ENCODE data around the gene LHFPL4.
"Not testable (repeated sequence)": the region's sequence is repeated elsewhere in the genome, so short reads cannot be mapped to it uniquely, and the experiment has no call there.

LHFPL4 gene

GRCh38 chr3:9553021-9553947, at the start of gene LHFPL4:
LHFPL4 (minus strand) TSS chr3:9553822; CDS start chr3:9552679, 1,143 bp downstream.
- intact Hi-C loops (cut with DNase I): no loop called here
- peak in 37 of 42 donors; percentile 6 to 72 (median 48) for DNase-seq

- DNase-seq: no peak
- intact Hi-C loops (cut with DNase I): no loop called here
Observed at GRCh38 chr3:9602620-9603019, 49.0 kb upstream of the LHFPL4 start.

GRCh38 chr3:9601006-9601581, 47.5 kb upstream of the LHFPL4 start:
- intact Hi-C loops (cut with DNase I); DNase-seq: not testable (repeated sequence)

- intact Hi-C loops (cut with DNase I): no loop called here
- DNase-seq: peak in 33 of 42 donors; percentile 7 to 63 (median 28)
Observed at GRCh38 chr3:9600597-9600996, 47.0 kb upstream of the LHFPL4 start.

- DNase-seq: no peak
- intact Hi-C loops (cut with DNase I): no loop called here
Observed at GRCh38 chr3:9598783-9599387, 45.3 kb upstream of the LHFPL4 start.

- intact Hi-C loops (cut with DNase I): no loop called here
- no peak for DNase-seq
Observed at GRCh38 chr3:9595877-9596276, 42.3 kb upstream of the LHFPL4 start.

- intact Hi-C loops (cut with DNase I); DNase-seq: not testable (repeated sequence)
Observed at GRCh38 chr3:9591781-9592180, 38.2 kb upstream of the LHFPL4 start.

- intact Hi-C loops (cut with DNase I): no loop called here
- no peak for DNase-seq
Observed at GRCh38 chr3:9590282-9590791, 36.7 kb upstream of the LHFPL4 start.

GRCh38 chr3:9583792-9584191, 30.2 kb upstream of the LHFPL4 start:
- no peak for DNase-seq
- intact Hi-C loops (cut with DNase I): no loop called here

- intact Hi-C loops (cut with DNase I): no loop called here
- peak in 1 of 42 donors; percentile 9 for DNase-seq
Observed at GRCh38 chr3:9583371-9583770, 29.7 kb upstream of the LHFPL4 start.

GRCh38 chr3:9582332-9582731, 28.7 kb upstream of the LHFPL4 start:
- peak in 1 of 42 donors; percentile 34 for DNase-seq
- intact Hi-C loops (cut with DNase I): no loop called here

- peak in 1 of 42 donors; percentile 17 for DNase-seq
- intact Hi-C loops (cut with DNase I): no loop called here
Observed at GRCh38 chr3:9581742-9582141, 28.1 kb upstream of the LHFPL4 start.

GRCh38 chr3:9569054-9569453, 15.4 kb upstream of the LHFPL4 start:
- intact Hi-C loops (cut with DNase I): no loop called here
- peak in 1 of 42 donors; percentile 4 for DNase-seq

GRCh38 chr3:9565316-9565715, 11.7 kb upstream of the LHFPL4 start:
- intact Hi-C loops (cut with DNase I): no loop called here
- no peak for DNase-seq

GRCh38 chr3:9563851-9564250, 10.2 kb upstream of the LHFPL4 start:
- intact Hi-C loops (cut with DNase I): no loop called here
- DNase-seq: no peak

- DNase-seq; intact Hi-C loops (cut with DNase I): not testable (repeated sequence)
Observed at GRCh38 chr3:9560056-9560455, 6.4 kb upstream of the LHFPL4 start.

GRCh38 chr3:9553948-9554513, 409 bp upstream of the LHFPL4 start:
- peak in 23 of 42 donors; percentile 4 to 50 (median 22) for DNase-seq
- intact Hi-C loops (cut with DNase I): no loop called here

GRCh38 chr3:9552252-9552999, 1.2 kb downstream of the LHFPL4 start:
- intact Hi-C loops (cut with DNase I): no loop called here

GRCh38 chr3:9550999-9551398, 2.6 kb downstream of the LHFPL4 start:
- DNase-seq: no peak
- intact Hi-C loops (cut with DNase I): no loop called here

More at GRCh38 chr3:9552252-9552999, 1.2 kb downstream of the LHFPL4 start:
- DNase-seq: peak in 36 of 42 donors; percentile 3 to 54 (median 23)
